Osteoblast (primary cell): ENCODE data around the gene TCF12. TPM values are rescaled to one million over a fixed set of nuclear protein-coding genes. Genes with fewer than 3 reads are reported as not detected.
A peak's percentile ranks its signal among the peaks of the same experiment; 100 is the strongest.

Source experiments
- DNase-seq: peaks from one replicate; pipeline ENCODE4 v3.0.0; 2011; ENCODE audit warnings: low spot score, mixed read lengths; ENCODE audit not compliant: insufficient read length; ENCODE audit errors: missing footprints
- H2AFZ ChIP-seq: 2 replicates; pipeline ENCODE4 v1.6.0; 2011; ENCODE audit warnings: mild to moderate bottlenecking, low read length
- H3K27ac ChIP-seq: 2 replicates; pipeline ENCODE4 v1.5.1; 2011; ENCODE audit warnings: mild to moderate bottlenecking, low read depth, low read length, moderate library complexity
- H3K27me3 ChIP-seq: 2 replicates; pipeline ENCODE4 v1.6.0; 2012; ENCODE audit warnings: mild to moderate bottlenecking, control low read depth, inconsistent platforms, low read length, moderate library complexity; ENCODE audit not compliant: insufficient read depth
- H3K36me3 ChIP-seq: 2 replicates; pipeline ENCODE4 v1.5.1; 2011; ENCODE audit warnings: mild to moderate bottlenecking, low read length, control low read depth, moderate library complexity; ENCODE audit not compliant: insufficient read depth
- H3K4me1 ChIP-seq: 2 replicates; pipeline ENCODE4 v1.5.1; 2011; ENCODE audit warnings: mild to moderate bottlenecking, low read length, control low read depth, moderate library complexity; ENCODE audit not compliant: insufficient read depth
- H3K4me2 ChIP-seq: 2 replicates; pipeline ENCODE4 v1.6.0; 2011; ENCODE audit warnings: mild to moderate bottlenecking, low read length; ENCODE audit not compliant: insufficient read depth
- H3K4me3 ChIP-seq: fragments of 200-600 bp; sonication (generic); 3 replicates; pipeline ENCODE4 v1.5.1; 2012; ENCODE audit warnings: mild to moderate bottlenecking, low read length, inconsistent platforms; ENCODE audit not compliant: insufficient read depth
- H3K79me2 ChIP-seq: 2 replicates; pipeline ENCODE4 v1.6.0; 2012; ENCODE audit warnings: mild to moderate bottlenecking, low read length, control low read depth, inconsistent platforms; ENCODE audit not compliant: insufficient read depth
- H3K9me3 ChIP-seq: 2 replicates; pipeline ENCODE4 v1.5.1; 2011; ENCODE audit warnings: low read depth, low read length, control low read depth
- H4K20me1 ChIP-seq: 2 replicates; pipeline ENCODE4 v1.6.0; 2012; ENCODE audit warnings: mild to moderate bottlenecking, low read length, control low read depth; ENCODE audit not compliant: insufficient read depth
- CTCF ChIP-seq: IDR thresholded peaks from 2 replicates; pipeline ENCODE4 v1.5.1; 2011; ENCODE audit warnings: mild to moderate bottlenecking, low read depth, low read length, moderate library complexity; ENCODE audit errors: extremely low read depth
- total RNA-seq: library from RNA; depleted of rRNA; stranded (reverse); fragments of >200 nt; gene quantifications from 2 replicates; pipeline ENCODE4 v1.2.3, GENCODE V29; 2012

The TCF12 gene
- total RNA-seq, 1 donor: 86.5 TPM

GRCh38 chr15:56982987-56983386 is 64.5 kb downstream of the TCF12 start:
- no peak overlapping the region for H3K27ac ChIP-seq
- no peak for TF ChIP-seq CTCF
- H3K4me3 ChIP-seq: no peak overlapping the region
- no peaks in the 10 kb centered on the region for H3K9me3 ChIP-seq
- peaks cover 55% of the 10 kb centered on the region for H3K4me1 ChIP-seq
- H2AFZ ChIP-seq: no peak overlapping the region
- no peak for DNase-seq
- H3K79me2 ChIP-seq: peaks cover 82% of the 10 kb centered on the region
- no peaks in the 10 kb centered on the region for H3K27me3 ChIP-seq
- H4K20me1 ChIP-seq: peaks cover 11% of the 10 kb centered on the region
- no peaks in the 10 kb centered on the region for H3K36me3 ChIP-seq
- no peak overlapping the region for H3K4me2 ChIP-seq

- Histone ChIP-seq H3K79me2 (peaks cover 83% of the 10 kb centered on the region), H3K4me1 (peaks cover 51% of the 10 kb centered on the region), H3K27me3 (no peaks in the 10 kb centered on the region), H2AFZ (no peak overlapping the region), H3K9me3 (no peaks in the 10 kb centered on the region), H3K4me3 (peak overlapping the region; percentile 21), H3K36me3 (no peaks in the 10 kb centered on the region), H3K4me2 (peak overlapping the region; percentile 64), H3K27ac (peak overlapping the region; percentile 81), H4K20me1 (peaks cover 14% of the 10 kb centered on the region)
- DNase-seq: peak; percentile 26
- TF ChIP-seq CTCF: no peak
These were observed 66.4 kb downstream of the TCF12 start for GRCh38 chr15:56984681-56985481.

- Histone ChIP-seq H3K4me1 (peaks cover 47% of the 10 kb centered on the region), H3K27me3 (no peaks in the 10 kb centered on the region), H3K4me2 (peak overlapping the region; percentile 64), H3K9me3 (no peaks in the 10 kb centered on the region), H3K79me2 (peaks cover 83% of the 10 kb centered on the region), H3K36me3 (no peaks in the 10 kb centered on the region), H4K20me1 (peaks cover 10% of the 10 kb centered on the region), H2AFZ (no peak overlapping the region), H3K27ac (peak overlapping the region; percentile 81), H3K4me3 (no peak overlapping the region)
- DNase-seq: peak; percentile 26
- no peak for TF ChIP-seq CTCF
These were observed 67.4 kb downstream of the TCF12 start for GRCh38 chr15:56985856-56986255.

- H3K27ac ChIP-seq: peak overlapping the region; percentile 29
- peaks cover 84% of the 10 kb centered on the region for H3K79me2 ChIP-seq
- no peaks in the 10 kb centered on the region for H3K9me3 ChIP-seq
- peaks cover 4% of the 10 kb centered on the region for H4K20me1 ChIP-seq
- DNase-seq: no peak
- H3K4me1 ChIP-seq: peaks cover 47% of the 10 kb centered on the region
- no peak overlapping the region for H3K4me3 ChIP-seq
- no peaks in the 10 kb centered on the region for H3K27me3 ChIP-seq
- no peak overlapping the region for H3K4me2 ChIP-seq
- no peaks in the 10 kb centered on the region for H3K36me3 ChIP-seq
- TF ChIP-seq CTCF: no peak
- no peak overlapping the region for H2AFZ ChIP-seq
These were observed 68.8 kb downstream of the TCF12 start for GRCh38 chr15:56987286-56987685.
